Right lobe of liver (tissue), 4 donors: ENCODE data around the gene SUPT20HL1.

Experiments used
- CTCF ChIP-seq, 4 donors: fragments of 200-600 bp in 3 of 4; fragments of 450-650 bp in 1 of 4; IDR thresholded peaks; one replicate each; pipeline versions ENCODE4 v1.5.1 to v1.8.0; 2016 to 2022; ENCODE audit warnings: antibody characterized with exemption in 4 of 4, mild to moderate bottlenecking in 2 of 4
- POLR2A ChIP-seq: fragments of 450-650 bp; IDR thresholded peaks from one replicate; pipeline ENCODE4 v1.6.1; 2017; ENCODE audit warnings: antibody characterized with exemption, mild to moderate bottlenecking
- donor health status: DM: no; HTN: no; CAD: no.
- donor health status: DM: no; HTN: no; CAD: no.
- donor health status: DM: no; HTN: yes; CAD: no.

GRCh38 chrX:24325231-24325630, 35.2 kb upstream of the SUPT20HL1 start:
- TF ChIP-seq POLR2A (no peak), CTCF (IDR thresholded peaks at IDR 0.05) (no peak)
